A549 (cell line): ENCODE results near the gene TCTN3. TPM values are rescaled to one million over a fixed set of nuclear protein-coding genes. Genes with fewer than 3 reads are reported as not detected.

Source experiments
- ATAC-seq, 2 experiments: fragments of 200-7000 bp in 1 of 2; fragments of >200 bp in 1 of 2; cut with Nextera tagmentation in 1 of 2; cut with Tn5 transposase in 1 of 2; 3 replicates each; pipeline versions ENCODE4 v1.8.0 to v1.9.1; 2018 to 2020; ENCODE audit warnings: mild to moderate bottlenecking in 1 of 2, moderate library complexity in 1 of 2
- CTCF ChIA-PET: fragments of 300-600 bp; sonication (Branson Sonifier 250); formaldehyde crosslinking; extraction: SDS; loops from one replicate; lab custom pipeline; 2021; ENCODE audit warnings: antibody characterized with exemption, inconsistent platforms; lab: Yijun Ruan, JAX
- POLR2A ChIA-PET: fragments of 350-600 bp; formaldehyde crosslinking; extraction: SDS; loops from one replicate; lab custom pipeline; 2021; ENCODE audit warnings: antibody characterized with exemption, inconsistent platforms; lab: Yijun Ruan, JAX
- DNase-seq, 2 experiments: peaks; one replicate each; pipeline versions ENCODE4 v3.0.0 to v3.0.0-alpha.2; 2011 to 2016; ENCODE audit warnings: low read depth in 1 of 2, low spot score in 1 of 2
- FAIRE-seq: peaks from 2 replicates; lab custom pipeline; 2011; peaks lifted over from hg19 to GRCh38; lab: Jason Lieb, UNC
- H3K27ac ChIP-seq, 2 experiments: fragments of >200 bp; sonication (Bioruptor Twin); formaldehyde crosslinking; 3 replicates each; pipeline ENCODE4 v1.5.1; 2016 to 2017
- H3K4me1 ChIP-seq: fragments of >200 bp; sonication (Bioruptor Twin); formaldehyde crosslinking; 3 replicates; pipeline ENCODE4 v1.6.1; 2016
- H3K4me2 ChIP-seq: fragments of >200 bp; sonication (Bioruptor Twin); formaldehyde crosslinking; 3 replicates; pipeline ENCODE4 v1.6.1; 2016
- H3K4me3 ChIP-seq: fragments of >200 bp; sonication (Bioruptor Twin); formaldehyde crosslinking; 3 replicates; pipeline ENCODE4 v1.5.1; 2016
- H3K9me3 ChIP-seq: fragments of >200 bp; sonication (Bioruptor Twin); formaldehyde crosslinking; 3 replicates; pipeline ENCODE4 v1.6.1; 2016
- CBX2 ChIP-seq: fragments of 200-600 bp; sonication (generic); IDR thresholded peaks from 2 replicates; pipeline ENCODE4 v1.6.1; 2016; ENCODE audit warnings: low read depth, mild to moderate bottlenecking, borderline replicate concordance
- CBX8 ChIP-seq: fragments of 200-600 bp; sonication (generic); IDR thresholded peaks from 2 replicates; pipeline ENCODE4 v1.6.1; 2016
- CHD2 ChIP-seq: fragments of 150-350 bp; IDR thresholded peaks from 2 replicates; pipeline ENCODE4 v1.6.1; 2014; ENCODE audit warnings: low read length; ENCODE audit not compliant: partially characterized antibody
- CHD4 ChIP-seq: fragments of 200-600 bp; sonication (generic); IDR thresholded peaks from 2 replicates; pipeline ENCODE4 v1.6.1; 2016; ENCODE audit warnings: antibody characterized with exemption, mild to moderate bottlenecking, borderline replicate concordance
- ELK1 ChIP-seq: fragments of 150-350 bp; IDR thresholded peaks from 2 replicates; pipeline ENCODE4 v1.6.1; 2014; ENCODE audit warnings: low read depth, mild to moderate bottlenecking, low read length
- EP300 ChIP-seq, 2 experiments: fragments of >200 bp; sonication (Bioruptor Twin); formaldehyde crosslinking; IDR thresholded peaks; 2 replicates in 1 of 2; 3 replicates in 1 of 2; pipeline ENCODE4 v1.6.1; 2016 to 2017
- FOSB ChIP-seq: fragments of 250-450 bp; sonication (Bioruptor Pico); IDR thresholded peaks from 2 replicates; pipeline ENCODE4 v1.5.0; 2020; ENCODE audit warnings: mild to moderate bottlenecking, moderate library complexity
- FOXS1 ChIP-seq: fragments of 250-450 bp; sonication (Bioruptor Pico); IDR thresholded peaks from 2 replicates; pipeline ENCODE4 v1.5.0; 2020; ENCODE audit warnings: mild to moderate bottlenecking, moderate library complexity
- HES2 ChIP-seq: fragments of >200 bp; sonication (Bioruptor Twin); formaldehyde crosslinking; IDR thresholded peaks from 2 replicates; pipeline ENCODE4 v1.6.1; 2016
- JUN ChIP-seq, 2 experiments: fragments of >200 bp; sonication (Bioruptor Twin); formaldehyde crosslinking; IDR thresholded peaks; 2 replicates in 1 of 2; 3 replicates in 1 of 2; pipeline ENCODE4 v1.6.1; 2016 to 2017
- KDM5A ChIP-seq: fragments of 200-600 bp; sonication (generic); IDR thresholded peaks from 2 replicates; pipeline ENCODE4 v1.6.1; 2016; ENCODE audit warnings: antibody characterized with exemption, mild to moderate bottlenecking
- MAFK ChIP-seq: fragments of 450-650 bp; IDR thresholded peaks from 2 replicates; pipeline ENCODE4 v1.6.1; 2014; ENCODE audit not compliant: partially characterized antibody
- MAZ ChIP-seq: fragments of 150-350 bp; IDR thresholded peaks from 2 replicates; pipeline ENCODE4 v1.6.1; 2014; ENCODE audit warnings: antibody characterized with exemption, low read depth, low read length, borderline replicate concordance
- MYC ChIP-seq: IDR thresholded peaks from 2 replicates; pipeline ENCODE4 v1.6.1; 2012; ENCODE audit warnings: mild to moderate bottlenecking, inconsistent platforms, low read length, improper control_type of control experiment, borderline replicate concordance
- PHF8 ChIP-seq: fragments of 200-600 bp; sonication (generic); IDR thresholded peaks from 2 replicates; pipeline ENCODE4 v1.6.1; 2016; ENCODE audit warnings: low read depth, mild to moderate bottlenecking, antibody characterized with exemption, moderate library complexity, borderline replicate concordance
- POLR2A ChIP-seq: IDR thresholded peaks from 2 replicates; pipeline ENCODE4 v1.6.1; 2012; ENCODE audit warnings: mild to moderate bottlenecking, low read length
- RARB ChIP-seq: fragments of 250-450 bp; sonication (Bioruptor Pico); IDR thresholded peaks from 2 replicates; pipeline ENCODE4 v1.8.0; 2021; ENCODE audit warnings: mild to moderate bottlenecking, moderate library complexity
- RCOR1 ChIP-seq: fragments of 150-350 bp; IDR thresholded peaks from 2 replicates; pipeline ENCODE4 v1.6.1; 2014; ENCODE audit warnings: antibody characterized with exemption, low read length, low read depth
- REST ChIP-seq: fragments of 200-600 bp; sonication (generic); IDR thresholded peaks from 2 replicates; pipeline ENCODE4 v1.6.1; 2016; ENCODE audit warnings: antibody characterized with exemption, mild to moderate bottlenecking, moderate library complexity
- SREBF2 ChIP-seq: fragments of 450-650 bp; IDR thresholded peaks from 2 replicates; pipeline ENCODE4 v1.6.1; 2014; ENCODE audit warnings: mild to moderate bottlenecking, moderate library complexity
- TFCP2L1 ChIP-seq: fragments of 250-450 bp; sonication (Bioruptor Pico); IDR thresholded peaks from 2 replicates; pipeline ENCODE4 v1.5.0; 2021; ENCODE audit warnings: mild to moderate bottlenecking
- ZNF302 ChIP-seq: fragments of 250-450 bp; sonication (Bioruptor Pico); IDR thresholded peaks from 2 replicates; pipeline ENCODE4 v1.9.0; 2021; ENCODE audit warnings: inconsistent platforms, mild to moderate bottlenecking, moderate library complexity
- WGBS: methylation state at CpG from one replicate; pipeline ENCODE4 v1.1.6; 2017; ENCODE audit errors: missing lambda C conversion rate; 5-methylcytosine and 5-hydroxymethylcytosine counted together
- polyA plus RNA-seq, 4 experiments: library from polyadenylated mRNA; depleted of rRNA in 3 of 4; stranded (reverse); fragments of >200 nt; fragmentation: RNase III in 1 of 4; extraction: RNeasy Plus Mini Kit Qiagen cat#74134 plus additional on column Dnase treatment in 1 of 4; gene quantifications; 2 replicates in 3 of 4; 3 replicates in 1 of 4; pipeline ENCODE4 v1.2.3, GENCODE V29; 2011 to 2017

TCTN3 gene
- polyA plus RNA-seq, 2 of the 4 experiments (the other 2 are of a cell fraction): 36.5 to 55.5 TPM

GRCh38 chr10:95698415-95698814 lies 4.7 kb upstream of the TCTN3 start:
- Histone ChIP-seq H3K4me3 (no peak overlapping the region), H3K4me2 (no peak overlapping the region), H3K4me1 (peaks cover 3% of the 10 kb centered on the region; the same call in 1 of the 3 replicates), H3K27ac (no peak overlapping the region), H3K9me3 (no peaks in the 10 kb centered on the region)
- DNase-seq (no peak), FAIRE-seq (no peak), ATAC-seq (no peak)
- TF ChIP-seq RARB (CRISPR knock-in tag): no peak
- no peak for TF ChIP-seq KDM5A
- no peak for TF ChIP-seq POLR2A
- TF ChIP-seq TFCP2L1 (CRISPR knock-in tag): no peak
- TF ChIP-seq ELK1: no peak
- no peak for TF ChIP-seq PHF8
- no peak for TF ChIP-seq FOXS1 (CRISPR knock-in tag)
- TF ChIP-seq CHD2: no peak
- TF ChIP-seq CHD4: no peak
- TF ChIP-seq RCOR1: no peak
- no peak for TF ChIP-seq HES2
- no peak for TF ChIP-seq JUN (IDR thresholded peaks at IDR 0.05)
- TF ChIP-seq MYC: no peak
- no peak for TF ChIP-seq FOSB (CRISPR knock-in tag)
- TF ChIP-seq ZNF302 (CRISPR knock-in tag): no peak
- TF ChIP-seq MAFK: no peak
- no peak for TF ChIP-seq MAZ
- CTCF ChIA-PET: no interaction called here
- POLR2A ChIA-PET: no interaction called here
- WGBS: 4% methylated on average over 2 of the region's 2 CpGs

GRCh38 chr10:95697429-95697828 lies 3.7 kb upstream of the TCTN3 start:
- ChIA-PET CTCF (no interaction called here), POLR2A (no interaction called here)
- Histone ChIP-seq H3K4me2 (no peak overlapping the region), H3K27ac (no peak overlapping the region), H3K9me3 (no peaks in the 10 kb centered on the region), H3K4me3 (no peak overlapping the region), H3K4me1 (peaks cover 8% of the 10 kb centered on the region; the same call in 2 of the 3 replicates)
- ATAC-seq: no peak
- TF ChIP-seq REST (no peak), CHD2 (no peak), CBX8 (no peak)
- WGBS: 38% methylated on average over 3 of the region's 3 CpGs
- FAIRE-seq: no peak
- no peak for DNase-seq

GRCh38 chr10:95694665-95695064 lies 938 bp upstream of the TCTN3 start:
- no peak overlapping the region for H3K27ac ChIP-seq

More at GRCh38 chr10:95694665-95695064, 938 bp upstream of the TCTN3 start:
- Histone ChIP-seq H3K4me2 (peak overlapping the region; percentile 58), H3K4me1 (peaks cover 17% of the 10 kb centered on the region; the same call in 2 of the 3 replicates), H3K9me3 (no peaks in the 10 kb centered on the region), H3K4me3 (no peak overlapping the region)
- TF ChIP-seq EP300 (IDR thresholded peaks at IDR 0.05) (no peak), CBX2 (no peak), CHD4 (no peak), MAFK (no peak), REST (no peak), ZNF302 (CRISPR knock-in tag) (no peak), SREBF2 (no peak), MAZ (no peak)
- POLR2A ChIA-PET: interaction anchor here (1.4 kb wide), 1 partner anchor 170 kb away, joined by 5 read pairs; no protein-coding TSS in a partner anchor
- CTCF ChIA-PET: interaction anchor here (1.0 to 4.8 kb wide), 26 partner anchors 8 to 609 kb away, joined by 3 to 79 read pairs (median 5); no protein-coding TSS in a partner anchor
- DNase-seq: no peak
- no peak for ATAC-seq
- FAIRE-seq: no peak
- WGBS: 87% methylated on average over 17 of the region's 18 CpGs
